IMR-90 (cell line): ENCODE data around the gene POU2AF2. TPM values are rescaled to one million over a fixed set of nuclear protein-coding genes. Genes with fewer than 3 reads are reported as not detected.

Source experiments
- ATAC-seq: fragments of 200-7000 bp; cut with Tn5 transposase; 2 replicates; pipeline ENCODE4 v1.9.1; 2020; ENCODE audit warnings: low read depth, mild to moderate bottlenecking, moderate library complexity
- BruUV-seq: library from RNA; stranded (reverse); fragments of 400-500 nt; replicated peaks from 2 replicates; lab custom pipeline; 2021; lab: Mats Ljungman, UMichigan
- CTCF ChIA-PET: fragments of 300-600 bp; formaldehyde crosslinking; extraction: SDS; loops from one replicate; lab custom pipeline; 2021; ENCODE audit warnings: antibody characterized with exemption; lab: Yijun Ruan, JAX
- POLR2A ChIA-PET: fragments of 300-600 bp; sonication (Branson Sonifier 250); formaldehyde crosslinking; loops from one replicate; lab custom pipeline; 2022; ENCODE audit warnings: antibody characterized with exemption; ENCODE audit not compliant: unreplicated experiment; lab: Charles Lee
- DNase-seq: peaks from one replicate; pipeline ENCODE4 v3.0.0; 2013
- H2AFZ ChIP-seq: replicated peaks from 2 replicates; pipeline ENCODE3; 2013; ENCODE audit warnings: low read length, mild to moderate bottlenecking; ENCODE audit not compliant: poor library complexity
- H2AK5ac ChIP-seq: 2 replicates; pipeline ENCODE4 v1.6.1; 2013; ENCODE audit warnings: low read depth, low read length, inconsistent platforms
- H2AK9ac ChIP-seq: replicated peaks from 2 replicates; pipeline ENCODE3; 2013; ENCODE audit warnings: mild to moderate bottlenecking, low read depth, low read length, moderate library complexity; ENCODE audit not compliant: poor library complexity
- H2BK120ac ChIP-seq: 2 replicates; pipeline ENCODE4 v1.6.1; 2013; ENCODE audit warnings: low read depth, low read length, inconsistent platforms
- H2BK15ac ChIP-seq: 3 replicates; pipeline ENCODE4 v1.6.1; 2013; ENCODE audit warnings: low read depth, low read length, inconsistent platforms
- H2BK20ac ChIP-seq: 2 replicates; pipeline ENCODE4 v1.6.1; 2013; ENCODE audit warnings: low read depth, mild to moderate bottlenecking, inconsistent platforms, low read length, moderate library complexity
- H2BK5ac ChIP-seq: 2 replicates; pipeline ENCODE4 v1.6.1; 2013; ENCODE audit warnings: mild to moderate bottlenecking, low read depth, low read length, inconsistent platforms; ENCODE audit not compliant: poor library complexity, severe bottlenecking
- H3K14ac ChIP-seq: replicated peaks from 2 replicates; pipeline ENCODE4 v1.6.1; 2013; ENCODE audit warnings: low read depth, low read length, inconsistent platforms
- H3K18ac ChIP-seq: 2 replicates; pipeline ENCODE4 v1.6.1; 2013; ENCODE audit warnings: low read depth, low read length, control low read depth
- H3K23ac ChIP-seq: 2 replicates; pipeline ENCODE4 v1.6.1; 2013; ENCODE audit warnings: low read depth, low read length, inconsistent platforms
- H3K27ac ChIP-seq: 2 replicates; pipeline ENCODE4 v1.5.1; 2013; ENCODE audit warnings: mild to moderate bottlenecking, control low read depth, low read length; ENCODE audit not compliant: insufficient read depth
- H3K27me3 ChIP-seq: 2 replicates; pipeline ENCODE4 v1.6.1; 2013; ENCODE audit warnings: low read length; ENCODE audit not compliant: control insufficient read depth, insufficient read depth
- H3K36me3 ChIP-seq: 2 replicates; pipeline ENCODE4 v1.6.1; 2013; ENCODE audit warnings: low read length, mixed read lengths; ENCODE audit not compliant: control insufficient read depth, insufficient read depth
- H3K4ac ChIP-seq: 2 replicates; pipeline ENCODE4 v1.6.1; 2013; ENCODE audit warnings: low read depth, low read length, inconsistent platforms
- H3K4me1 ChIP-seq: 2 replicates; pipeline ENCODE4 v1.6.1; 2013; ENCODE audit warnings: low read length, mixed read lengths; ENCODE audit not compliant: control insufficient read depth, insufficient read depth
- H3K4me2 ChIP-seq: 2 replicates; pipeline ENCODE4 v1.6.1; 2013; ENCODE audit warnings: low read depth, mild to moderate bottlenecking, control low read depth, low read length, moderate library complexity
- H3K4me3 ChIP-seq: 2 replicates; pipeline ENCODE4 v1.5.1; 2013; ENCODE audit warnings: low read depth, mild to moderate bottlenecking, control low read depth, low read length, moderate library complexity; ENCODE audit not compliant: insufficient read depth
- H3K56ac ChIP-seq: 2 replicates; pipeline ENCODE4 v1.6.1; 2013; ENCODE audit warnings: low read length, inconsistent platforms; ENCODE audit not compliant: insufficient read depth; ENCODE audit errors: extremely low read depth
- H3K79me1 ChIP-seq, 2 experiments: 2 replicates each; pipeline ENCODE4 v1.6.1; 2013; ENCODE audit warnings: low read length in 2 of 2, inconsistent platforms in 1 of 2, low read depth in 1 of 2
- H3K9ac ChIP-seq: 2 replicates; pipeline ENCODE4 v1.6.1; 2013; ENCODE audit warnings: low read depth, low read length, control low read depth
- H3K9me1 ChIP-seq: 2 replicates; pipeline ENCODE4 v1.6.1; 2013; ENCODE audit warnings: low read length, inconsistent platforms; ENCODE audit not compliant: insufficient read depth
- H3K9me3 ChIP-seq: 2 replicates; pipeline ENCODE4 v1.6.1; 2013; ENCODE audit warnings: low read length; ENCODE audit not compliant: control insufficient read depth, insufficient read depth
- H4K20me1 ChIP-seq: 2 replicates; pipeline ENCODE4 v1.6.1; 2013; ENCODE audit warnings: low read length, inconsistent platforms; ENCODE audit not compliant: insufficient read depth
- H4K5ac ChIP-seq: 2 replicates; pipeline ENCODE4 v1.6.1; 2013; ENCODE audit warnings: mild to moderate bottlenecking, low read depth, low read length, control low read depth
- H4K8ac ChIP-seq, 2 experiments: 2 replicates each; pipeline ENCODE4 v1.6.1; 2013; ENCODE audit warnings: low read depth in 2 of 2, low read length in 2 of 2, control low read depth in 1 of 2, inconsistent platforms in 1 of 2
- H4K91ac ChIP-seq: 2 replicates; pipeline ENCODE4 v1.6.1; 2013; ENCODE audit warnings: low read depth, low read length, inconsistent platforms; ENCODE audit not compliant: insufficient read depth
- BHLHE40 ChIP-seq: fragments of 150-350 bp; IDR thresholded peaks from 2 replicates; pipeline ENCODE4 v1.6.1; 2016; ENCODE audit warnings: mild to moderate bottlenecking, low read depth, low read length
- CEBPB ChIP-seq: IDR thresholded peaks from 2 replicates; pipeline ENCODE4 v1.6.1; 2012; ENCODE audit warnings: low read depth, low read length, improper control_type of control experiment
- CHD1 ChIP-seq: IDR thresholded peaks from 2 replicates; pipeline ENCODE4 v1.6.1; 2012; ENCODE audit warnings: low read depth, low read length, improper control_type of control experiment
- CTCF ChIP-seq: conservative IDR thresholded peaks from 2 replicates; pipeline ENCODE4 v1.5.1; 2012; ENCODE audit warnings: mild to moderate bottlenecking, low read depth, low read length, improper control_type of control experiment
- ELK1 ChIP-seq: fragments of 150-350 bp; IDR thresholded peaks from 2 replicates; pipeline ENCODE4 v1.6.1; 2016; ENCODE audit warnings: low read depth, mild to moderate bottlenecking, low read length, moderate library complexity, borderline replicate concordance
- FOS ChIP-seq: fragments of 150-350 bp; IDR thresholded peaks from 2 replicates; pipeline ENCODE4 v1.6.1; 2016; ENCODE audit warnings: low read depth, low read length
- MAFK ChIP-seq: IDR thresholded peaks from 2 replicates; pipeline ENCODE4 v1.6.1; 2012; ENCODE audit warnings: low read depth, low read length, improper control_type of control experiment
- MAZ ChIP-seq: IDR thresholded peaks from 2 replicates; pipeline ENCODE4 v1.6.1; 2012; ENCODE audit warnings: low read depth, mild to moderate bottlenecking, low read length, improper control_type of control experiment, moderate library complexity, borderline replicate concordance
- MXI1 ChIP-seq: IDR thresholded peaks from 2 replicates; pipeline ENCODE4 v1.6.1; 2012; ENCODE audit warnings: low read depth, mild to moderate bottlenecking, low read length, moderate library complexity, borderline replicate concordance
- NFE2L2 ChIP-seq: fragments of 150-350 bp; IDR thresholded peaks from 2 replicates; pipeline ENCODE4 v1.6.1; 2016; ENCODE audit warnings: low read depth, mild to moderate bottlenecking, low read length
- POLR2A ChIP-seq: IDR thresholded peaks from 2 replicates; pipeline ENCODE4 v1.6.1; 2012; ENCODE audit warnings: mild to moderate bottlenecking, low read depth, low read length
- RAD21 ChIP-seq: IDR thresholded peaks from 2 replicates; pipeline ENCODE4 v1.6.1; 2012; ENCODE audit warnings: low read length, improper control_type of control experiment
- RCOR1 ChIP-seq: IDR thresholded peaks from 2 replicates; pipeline ENCODE4 v1.6.1; 2012; ENCODE audit warnings: mild to moderate bottlenecking, low read length, improper control_type of control experiment; ENCODE audit not compliant: insufficient replicate concordance
- RFX5 ChIP-seq: IDR thresholded peaks from 2 replicates; pipeline ENCODE4 v1.8.0; 2012; ENCODE audit warnings: low read depth, mild to moderate bottlenecking, low read length, moderate library complexity
- SMC3 ChIP-seq: fragments of 150-350 bp; IDR thresholded peaks from 2 replicates; pipeline ENCODE4 v1.6.1; 2016; ENCODE audit warnings: low read depth, mild to moderate bottlenecking, antibody characterized with exemption, low read length, moderate library complexity
- USF2 ChIP-seq: fragments of 150-350 bp; IDR thresholded peaks from 2 replicates; pipeline ENCODE4 v1.6.1; 2017; ENCODE audit warnings: mild to moderate bottlenecking, antibody characterized with exemption, low read length, low read depth
- WGBS, 2 experiments: methylation state at CpG; one replicate each; pipeline versions ENCODE4 v1.1.5 to v1.1.7; 2013; ENCODE audit warnings: missing lambda C conversion rate in 2 of 2; ENCODE audit not compliant: insufficient read length in 1 of 2; ENCODE audit errors: extremely low coverage in 2 of 2; 5-methylcytosine and 5-hydroxymethylcytosine counted together
- dilution Hi-C: fragments of 300-500 bp; cut with HindIII; formaldehyde crosslinking; loops from one replicate; pipeline ENCODE4 v1.14.3; 2018; ENCODE audit warnings: low sequenced_read_pairs; ENCODE audit not compliant: unreplicated experiment
- in situ Hi-C: fragments of 300-500 bp; cut with MboI; formaldehyde crosslinking; loops from 3 replicates; pipeline ENCODE4 v1.14.3; 2019; ENCODE audit warnings: low sequenced_read_pairs, inconsistent platforms, mixed read lengths
- intact Hi-C: fragments of 100-400 bp; cut with micrococcal nuclease; formaldehyde crosslinking; loops from 2 replicates; pipeline ENCODE4 v1.10.0; 2022
- polyA plus RNA-seq, 3 experiments: library from polyadenylated mRNA; depleted of rRNA; stranded (reverse); fragments of >200 nt; gene quantifications; 2 replicates each; pipeline ENCODE4 v1.2.3, GENCODE V29; 2012; ENCODE audit warnings: low replicate concordance in 1 of 3
- total RNA-seq: library from RNA; depleted of rRNA; stranded (reverse); fragments of >200 nt; gene quantifications from 2 replicates; pipeline ENCODE4 v1.2.3, GENCODE V29; 2012

POU2AF2 gene
- total and polyA plus RNA-seq, 2 of the 4 experiments (the other 2 are of a cell fraction), result not detected

GRCh38 chr11:111258046-111258445, 12.5 kb downstream of the POU2AF2 start:
- H3K4me2 ChIP-seq, result no peak overlapping the region
- no TSS peak for BruUV-seq

More at GRCh38 chr11:111258046-111258445, 12.5 kb downstream of the POU2AF2 start:
- Histone ChIP-seq H4K20me1 (no peaks in the 10 kb centered on the region), H4K8ac (no peak overlapping the region), H3K14ac (no peak overlapping the region), H3K9ac (no peak overlapping the region), H2BK5ac (no peak overlapping the region), H2BK120ac (no peak overlapping the region), H2BK15ac (no peak overlapping the region), H3K36me3 (no peaks in the 10 kb centered on the region), H2BK20ac (no peak overlapping the region), H2AK9ac (no peak overlapping the region), H3K4ac (no peak overlapping the region), H3K79me1 (no peaks in the 10 kb centered on the region), H3K9me1 (no peaks in the 10 kb centered on the region), H3K27ac (no peak overlapping the region), H4K91ac (no peak overlapping the region), H3K4me3 (no peak overlapping the region), H2AFZ (no peak overlapping the region), H3K9me3 (no peaks in the 10 kb centered on the region; the same call in 1 of the 2 replicates), H3K27me3 (peaks cover 30% of the 10 kb centered on the region), H3K4me1 (no peaks in the 10 kb centered on the region), H3K18ac (no peak overlapping the region), H2AK5ac (no peak overlapping the region), H3K56ac (no peak overlapping the region), H3K23ac (no peak overlapping the region), H4K5ac (no peak overlapping the region)
- ATAC-seq, result no peak
- DNase-seq, result no peak
- CTCF ChIA-PET, result no interaction called here
- TF ChIP-seq RFX5 (no peak), CEBPB (no peak), MAFK (no peak), MXI1 (no peak), RAD21 (no peak), MAZ (no peak), CTCF (no peak), NFE2L2 (no peak), SMC3 (no peak), FOS (no peak), RCOR1 (no peak), CHD1 (no peak), BHLHE40 (no peak), POLR2A (no peak), USF2 (no peak), ELK1 (no peak)
- POLR2A ChIA-PET, result no interaction called here
- intact Hi-C loops, result no loop called here
- WGBS, 2 experiments, result no CpG with 5 or more reads among the region's 4 CpGs
- dilution Hi-C loops, result no loop called here
- in situ Hi-C loops, result no loop called here
